Measurements from ENCODE around the gene SCRT2.

SCRT2 gene

GRCh38 chr20:687468-688203, 12.0 kb upstream of the SCRT2 start:
- H2BK120ac ChIP-seq (ENCODE audit: low read depth, low read length) = no peak overlapping the region
- no peak overlapping the region for H4K91ac ChIP-seq (ENCODE audit: low read length)
- no peak overlapping the region for H2BK5ac ChIP-seq (ENCODE audit: low read depth, low read length, poor library complexity, severe bottlenecking)
- no peak overlapping the region for H2AK5ac ChIP-seq (ENCODE audit: low read length, severe bottlenecking)
- no peak overlapping the region for H3K4me2 ChIP-seq (ENCODE audit: low read length, poor library complexity, severe bottlenecking)
- 77% methylated on average over 8 of the region's 9 CpGs for WGBS
- H3K27ac ChIP-seq (ENCODE audit: low read length, poor library complexity, severe bottlenecking) = no peak overlapping the region
- H3K9ac ChIP-seq (ENCODE audit: low read length) = no peak overlapping the region
- no peak overlapping the region for H2BK12ac ChIP-seq (ENCODE audit: low read length in 2 of 2)
- H3K36me3 ChIP-seq (ENCODE audit: control insufficient read depth in 1 of 2, insufficient read depth in 2 of 2, low read depth in 1 of 2, low read length in 2 of 2) = no peaks in the 10 kb centered on the region
- H4K8ac ChIP-seq (ENCODE audit: low read length) = no peak overlapping the region
- no peaks in the 10 kb centered on the region for H3K4me1 ChIP-seq (ENCODE audit: control insufficient read depth, insufficient read depth, low read depth, low read length)
- H2BK15ac ChIP-seq (ENCODE audit: low read depth, poor library complexity, severe bottlenecking) = no peak overlapping the region
- H2AFZ ChIP-seq (ENCODE audit: low read depth, low read length) = no peak overlapping the region
- H3K4me3 ChIP-seq (ENCODE audit: insufficient read depth in 1 of 2, low read depth in 1 of 2, low read length in 2 of 2) = no peak overlapping the region
- peaks cover 49 to 73% of the 10 kb centered on the region in 2 experiments for H3K27me3 ChIP-seq (ENCODE audit: control insufficient read depth in 1 of 2, insufficient read depth in 1 of 2, low read length in 2 of 2)
- no peak overlapping the region for H3K4ac ChIP-seq (ENCODE audit: low read depth in 1 of 2, low read length in 2 of 2)
- no peak overlapping the region for H3K23ac ChIP-seq (ENCODE audit: low read length in 2 of 2)
- no peak for DNase-seq
- H3K9me3 ChIP-seq (ENCODE audit: control insufficient read depth, low read length) = no peaks in the 10 kb centered on the region
- no peak overlapping the region for H3K14ac ChIP-seq (ENCODE audit: low read length in 2 of 2)
- no peaks in the 10 kb centered on the region for H3K79me1 ChIP-seq (replicated peaks; ENCODE audit: low read length, poor library complexity, severe bottlenecking)
- H3K18ac ChIP-seq (ENCODE audit: low read depth in 1 of 2, low read length in 2 of 2) = no peak overlapping the region

GRCh38 chr20:684676-685319, 9.2 kb upstream of the SCRT2 start:
- no peak overlapping the region for H3K4ac ChIP-seq (ENCODE audit: low read depth in 1 of 2, low read length in 2 of 2)
- H3K36me3 ChIP-seq (ENCODE audit: control insufficient read depth in 1 of 2, insufficient read depth in 2 of 2, low read depth in 1 of 2, low read length in 2 of 2) = no peaks in the 10 kb centered on the region
- H2AK5ac ChIP-seq (ENCODE audit: low read length, severe bottlenecking) = no peak overlapping the region
- H3K4me3 ChIP-seq (ENCODE audit: insufficient read depth in 1 of 2, low read depth in 1 of 2, low read length in 2 of 2) = no peak overlapping the region
- no peaks in the 10 kb centered on the region for H3K9me3 ChIP-seq (ENCODE audit: control insufficient read depth, low read length)
- no peak overlapping the region for H3K27ac ChIP-seq (ENCODE audit: low read length, poor library complexity, severe bottlenecking)
- 51% methylated on average over 3 of the region's 4 CpGs for WGBS
- H2BK12ac ChIP-seq (ENCODE audit: low read length in 2 of 2) = no peak overlapping the region
- no peak overlapping the region for H3K23ac ChIP-seq (ENCODE audit: low read length in 2 of 2)
- no peak overlapping the region for H4K91ac ChIP-seq (ENCODE audit: low read length)
- no peak overlapping the region for H2BK120ac ChIP-seq (ENCODE audit: low read depth, low read length)
- no peak overlapping the region for H3K4me2 ChIP-seq (ENCODE audit: low read length, poor library complexity, severe bottlenecking)
- no peak overlapping the region for H3K9ac ChIP-seq (ENCODE audit: low read length)
- H3K79me1 ChIP-seq (replicated peaks; ENCODE audit: low read length, poor library complexity, severe bottlenecking) = no peaks in the 10 kb centered on the region
- H2BK15ac ChIP-seq (ENCODE audit: low read depth, poor library complexity, severe bottlenecking) = no peak overlapping the region
- peaks cover 58 to 70% of the 10 kb centered on the region in 2 experiments for H3K27me3 ChIP-seq (ENCODE audit: control insufficient read depth in 1 of 2, insufficient read depth in 1 of 2, low read length in 2 of 2)
- H2AFZ ChIP-seq (ENCODE audit: low read depth, low read length) = no peak overlapping the region
- no peak overlapping the region for H4K8ac ChIP-seq (ENCODE audit: low read length)
- H3K18ac ChIP-seq (ENCODE audit: low read depth in 1 of 2, low read length in 2 of 2) = no peak overlapping the region
- no peak for DNase-seq
- H3K4me1 ChIP-seq (ENCODE audit: control insufficient read depth, insufficient read depth, low read depth, low read length) = no peaks in the 10 kb centered on the region
- no peak overlapping the region for H2BK5ac ChIP-seq (ENCODE audit: low read depth, low read length, poor library complexity, severe bottlenecking)
- no peak overlapping the region for H3K14ac ChIP-seq (ENCODE audit: low read length in 2 of 2)

GRCh38 chr20:682123-682522, 6.5 kb upstream of the SCRT2 start:
- H3K36me3 ChIP-seq (ENCODE audit: control insufficient read depth in 1 of 2, insufficient read depth in 2 of 2, low read depth in 1 of 2, low read length in 2 of 2) = no peaks in the 10 kb centered on the region

GRCh38 chr20:680638-681187, 5.1 kb upstream of the SCRT2 start:
- Histone ChIP-seq H3K4me2 (ENCODE audit: low read length, poor library complexity, severe bottlenecking) (no peak overlapping the region), H3K27me3 (ENCODE audit: control insufficient read depth in 1 of 2, insufficient read depth in 1 of 2, low read length in 2 of 2) (peaks cover 64 to 75% of the 10 kb centered on the region in 2 experiments), H3K9me3 (ENCODE audit: control insufficient read depth, low read length) (no peaks in the 10 kb centered on the region), H4K8ac (ENCODE audit: low read length) (no peak overlapping the region), H2BK12ac (ENCODE audit: low read length in 2 of 2) (no peak overlapping the region), H3K27ac (ENCODE audit: low read length, poor library complexity, severe bottlenecking) (no peak overlapping the region), H3K4me3 (ENCODE audit: insufficient read depth in 1 of 2, low read depth in 1 of 2, low read length in 2 of 2) (no peak overlapping the region), H2BK120ac (ENCODE audit: low read depth, low read length) (no peak overlapping the region), H4K91ac (ENCODE audit: low read length) (no peak overlapping the region), H3K18ac (ENCODE audit: low read depth in 1 of 2, low read length in 2 of 2) (no peak overlapping the region), H3K79me1 (replicated peaks; ENCODE audit: low read length, poor library complexity, severe bottlenecking) (no peaks in the 10 kb centered on the region), H3K4ac (ENCODE audit: low read depth in 1 of 2, low read length in 2 of 2) (no peak overlapping the region), H3K4me1 (ENCODE audit: control insufficient read depth, insufficient read depth, low read depth, low read length) (peaks cover 5% of the 10 kb centered on the region), H3K14ac (ENCODE audit: low read length in 2 of 2) (no peak overlapping the region), H2AK5ac (ENCODE audit: low read length, severe bottlenecking) (no peak overlapping the region), H3K36me3 (ENCODE audit: control insufficient read depth in 1 of 2, insufficient read depth in 2 of 2, low read depth in 1 of 2, low read length in 2 of 2) (no peaks in the 10 kb centered on the region), H2BK15ac (ENCODE audit: low read depth, poor library complexity, severe bottlenecking) (no peak overlapping the region), H3K23ac (ENCODE audit: low read length in 2 of 2) (no peak overlapping the region), H2AFZ (ENCODE audit: low read depth, low read length) (no peak overlapping the region), H3K9ac (ENCODE audit: low read length) (no peak overlapping the region), H2BK5ac (ENCODE audit: low read depth, low read length, poor library complexity, severe bottlenecking) (no peak overlapping the region)
- no peak for DNase-seq
- 52% methylated on average over 2 of the region's 2 CpGs for WGBS

More at GRCh38 chr20:682123-682522, 6.5 kb upstream of the SCRT2 start:
- no peak for DNase-seq
- Histone ChIP-seq H3K9ac (ENCODE audit: low read length) (no peak overlapping the region), H3K9me3 (ENCODE audit: control insufficient read depth, low read length) (no peaks in the 10 kb centered on the region), H3K4me3 (ENCODE audit: insufficient read depth in 1 of 2, low read depth in 1 of 2, low read length in 2 of 2) (no peak overlapping the region), H3K27ac (ENCODE audit: low read length, poor library complexity, severe bottlenecking) (no peak overlapping the region), H3K23ac (ENCODE audit: low read length in 2 of 2) (no peak overlapping the region), H2BK5ac (ENCODE audit: low read depth, low read length, poor library complexity, severe bottlenecking) (no peak overlapping the region), H3K18ac (ENCODE audit: low read depth in 1 of 2, low read length in 2 of 2) (no peak overlapping the region), H2BK15ac (ENCODE audit: low read depth, poor library complexity, severe bottlenecking) (no peak overlapping the region), H2BK12ac (ENCODE audit: low read length in 2 of 2) (no peak overlapping the region), H3K4me1 (ENCODE audit: control insufficient read depth, insufficient read depth, low read depth, low read length) (no peaks in the 10 kb centered on the region), H4K91ac (ENCODE audit: low read length) (no peak overlapping the region), H3K4me2 (ENCODE audit: low read length, poor library complexity, severe bottlenecking) (no peak overlapping the region), H3K4ac (ENCODE audit: low read depth in 1 of 2, low read length in 2 of 2) (no peak overlapping the region), H3K27me3 (ENCODE audit: control insufficient read depth in 1 of 2, insufficient read depth in 1 of 2, low read length in 2 of 2) (peaks cover 58 to 69% of the 10 kb centered on the region in 2 experiments), H2AFZ (ENCODE audit: low read depth, low read length) (no peak overlapping the region), H3K79me1 (replicated peaks; ENCODE audit: low read length, poor library complexity, severe bottlenecking) (no peaks in the 10 kb centered on the region), H3K14ac (ENCODE audit: low read length in 2 of 2) (no peak overlapping the region), H2AK5ac (ENCODE audit: low read length, severe bottlenecking) (no peak overlapping the region), H4K8ac (ENCODE audit: low read length) (no peak overlapping the region), H2BK120ac (ENCODE audit: low read depth, low read length) (no peak overlapping the region)
- WGBS = 73% methylated on average over 1 of the region's 1 CpG

Data from mesenchymal stem cell (in vitro differentiated cells and primary cell).